ENCODE results near the gene GRPEL1. TPM values are rescaled to one million over a fixed set of nuclear protein-coding genes. Genes with fewer than 3 reads are reported as not detected.

Gene GRPEL1
- polyA plus RNA-seq, 1 experiment = 21.1 TPM

DNA sequence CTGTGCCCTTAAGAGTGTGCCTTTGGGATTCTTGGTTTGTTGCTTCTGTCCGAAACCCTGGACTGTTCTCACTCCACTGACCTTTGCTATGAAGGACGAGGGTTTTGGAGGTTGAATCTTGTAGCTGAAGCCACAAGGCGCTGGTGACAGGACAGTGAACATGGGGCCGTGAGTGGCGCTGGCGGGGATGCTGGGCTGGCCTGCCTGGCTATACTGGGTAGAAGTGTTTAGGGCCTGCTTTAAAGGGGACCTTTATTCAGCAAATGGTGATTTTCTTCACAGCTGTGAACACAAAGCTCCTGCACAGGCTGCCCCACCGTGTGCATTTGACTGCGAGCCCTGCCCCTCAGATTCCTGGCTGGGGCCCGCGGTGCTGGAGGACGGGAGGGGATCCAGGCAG lies 51.8 kb downstream of the GRPEL1 start:
- ChIA-PET CTCF (interaction anchor here (0.9 to 2.2 kb wide), 3 partner anchors 10 to 55 kb away, joined by 3 to 7 read pairs (median 3); no protein-coding TSS in a partner anchor), POLR2A (no interaction called here)
- no peak for TF ChIP-seq CTCF (IDR thresholded peaks at IDR 0.05; ENCODE audit: insufficient read depth, low read depth, low read length)
- Histone ChIP-seq H3K36me3 (ENCODE audit: control insufficient read depth, insufficient read depth, low read length) (peaks cover 16% of the 10 kb centered on the region), H3K27me3 (ENCODE audit: control insufficient read depth, insufficient read depth, low read length) (no peaks in the 10 kb centered on the region), H3K4me3 (ENCODE audit: low read depth, low read length) (no peak overlapping the region)
- DNase-seq (ENCODE audit: low read depth) = no peak

- Histone ChIP-seq H3K36me3 (ENCODE audit: control insufficient read depth, insufficient read depth, low read length) (peaks cover 18% of the 10 kb centered on the region), H3K4me3 (ENCODE audit: low read depth, low read length) (no peak overlapping the region), H3K27me3 (ENCODE audit: control insufficient read depth, insufficient read depth, low read length) (no peaks in the 10 kb centered on the region)
- no peak for DNase-seq (ENCODE audit: low read depth)
- ChIA-PET CTCF (interaction anchor here (0.9 to 2.2 kb wide), 3 partner anchors 9 to 55 kb away, joined by 3 to 7 read pairs (median 3); no protein-coding TSS in a partner anchor), POLR2A (no interaction called here)
- TF ChIP-seq CTCF (IDR thresholded peaks at IDR 0.05; ENCODE audit: insufficient read depth, low read depth, low read length) = no peak
Measured at GRCh38 chr4:7015383-7016035, 52.4 kb downstream of the GRPEL1 start.

GRCh38 chr4:7014815-7015214 lies 53.0 kb downstream of the GRPEL1 start:
- ChIA-PET POLR2A (no interaction called here), CTCF (interaction anchor here (2.2 kb wide), 1 partner anchor 56 kb away, joined by 7 read pairs; no protein-coding TSS in a partner anchor)
- no peak for TF ChIP-seq CTCF (IDR thresholded peaks at IDR 0.05; ENCODE audit: insufficient read depth, low read depth, low read length)
- H3K4me3 ChIP-seq (ENCODE audit: low read depth, low read length) = no peak overlapping the region
- H3K27me3 ChIP-seq (ENCODE audit: control insufficient read depth, insufficient read depth, low read length) = no peaks in the 10 kb centered on the region
- peaks cover 20% of the 10 kb centered on the region for H3K36me3 ChIP-seq (ENCODE audit: control insufficient read depth, insufficient read depth, low read length)
- DNase-seq (ENCODE audit: low read depth) = no peak

DNA sequence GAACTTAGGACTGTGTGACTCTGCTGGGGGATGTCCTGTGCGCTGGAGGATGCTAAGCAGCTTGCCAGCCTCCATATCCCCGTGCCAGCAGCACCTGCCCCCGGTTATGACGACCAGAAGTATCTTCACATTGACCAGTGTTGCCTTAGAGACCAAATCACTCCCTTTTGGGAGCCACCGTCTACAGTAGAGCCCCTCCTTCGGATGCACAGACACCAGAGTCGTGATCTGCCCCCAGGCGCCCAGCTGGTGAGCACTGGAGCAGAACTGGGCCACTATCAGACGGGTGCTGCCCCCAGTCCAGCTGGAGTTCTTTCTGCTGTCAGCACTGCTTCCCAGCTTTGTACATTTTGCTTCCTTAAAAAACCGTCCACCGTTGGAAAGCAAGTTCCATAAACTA lies 54.7 kb downstream of the GRPEL1 start:
- Histone ChIP-seq H3K27me3 (ENCODE audit: control insufficient read depth, insufficient read depth, low read length) (no peaks in the 10 kb centered on the region), H3K4me3 (ENCODE audit: low read depth, low read length) (no peak overlapping the region), H3K36me3 (ENCODE audit: control insufficient read depth, insufficient read depth, low read length) (peaks cover 20% of the 10 kb centered on the region)
- DNase-seq (ENCODE audit: low read depth) = no peak
- ChIA-PET CTCF (interaction anchor here (0.8 to 2.1 kb wide), 2 partner anchors 21 to 30 kb away, joined by 5 read pairs; partner anchors contain the start of gene TADA2B), POLR2A (interaction anchor here (0.7 kb wide), 1 partner anchor 22 kb away, joined by 7 read pairs; no protein-coding TSS in a partner anchor)
- TF ChIP-seq CTCF (IDR thresholded peaks at IDR 0.05; ENCODE audit: insufficient read depth, low read depth, low read length) = no peak

GRCh38 chr4:7009564-7009963 lies 58.3 kb downstream of the GRPEL1 start:
- ChIA-PET POLR2A (no interaction called here), CTCF (interaction anchor here (1.2 to 1.6 kb wide), 2 partner anchors 17 to 25 kb away, joined by 3 to 5 read pairs; no protein-coding TSS in a partner anchor)
- no peaks in the 10 kb centered on the region for H3K27me3 ChIP-seq (ENCODE audit: control insufficient read depth, insufficient read depth, low read length)
- no peak for DNase-seq (ENCODE audit: low read depth)
- H3K4me3 ChIP-seq (ENCODE audit: low read depth, low read length) = no peak overlapping the region
- H3K36me3 ChIP-seq (ENCODE audit: control insufficient read depth, insufficient read depth, low read length) = peaks cover 7% of the 10 kb centered on the region
- no peak for TF ChIP-seq CTCF (IDR thresholded peaks at IDR 0.05; ENCODE audit: insufficient read depth, low read depth, low read length)

Other genes with a start within 250 kb of the GRPEL1 start
- gene TBC1D14, start 158.2 kb downstream of the GRPEL1 start, polyA plus RNA-seq (2011; rRNA removed) = 29.7 and 35.8 TPM in 2 replicates
- gene TADA2B, start 24.7 kb downstream of the GRPEL1 start, polyA plus RNA-seq (2011; rRNA removed) = 6.1 and 7.3 TPM in 2 replicates
- 0.59 and 0.63 TPM in 2 replicates for gene SORCS2, start 124.5 kb upstream of the GRPEL1 start, polyA plus RNA-seq (2011; rRNA removed)

Measured in BJ (cell line).